HG03457 (cell line): Measurements from ENCODE around the gene AFF3.
"Not testable (repeated sequence)": the region's sequence is repeated elsewhere in the genome, so short reads cannot be mapped to it uniquely, and the experiment has no call there.

Source experiments
- ATAC-seq: cut with Tn5 transposase; IDR thresholded peaks from one replicate; pipeline ENCODE4 v1.9.1; 2021; ENCODE audit warnings: moderate number of reproducible peaks; ENCODE audit not compliant: unreplicated experiment

Gene AFF3

GRCh38 chr2:99689145-99689742, 453.1 kb downstream of the AFF3 start:
- ATAC-seq: no peak

GRCh38 chr2:99688699-99689098, 453.7 kb downstream of the AFF3 start:
- ATAC-seq: no peak

GRCh38 chr2:99682275-99683060, 459.9 kb downstream of the AFF3 start:
- no peak for ATAC-seq

DNA sequence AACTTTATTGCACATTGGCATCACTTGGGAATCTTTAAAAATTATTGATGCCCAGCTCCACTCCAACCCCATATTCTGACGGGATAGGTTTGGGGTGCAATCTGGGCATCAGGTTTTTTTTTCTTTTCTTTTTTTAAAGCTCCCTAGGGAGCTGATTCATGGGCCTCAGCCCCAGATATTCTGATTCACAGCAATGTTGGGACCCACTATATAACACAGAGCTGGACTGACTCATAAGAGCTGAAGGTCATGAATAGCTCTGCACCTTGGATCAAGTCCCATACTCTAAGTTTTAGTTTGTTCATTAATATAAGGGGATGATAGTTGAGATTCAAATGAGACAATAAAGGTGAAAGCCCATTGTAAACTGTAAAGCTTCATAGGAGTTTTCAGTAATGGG, 461.4 kb downstream of the AFF3 start:
- ATAC-seq: no peak

DNA sequence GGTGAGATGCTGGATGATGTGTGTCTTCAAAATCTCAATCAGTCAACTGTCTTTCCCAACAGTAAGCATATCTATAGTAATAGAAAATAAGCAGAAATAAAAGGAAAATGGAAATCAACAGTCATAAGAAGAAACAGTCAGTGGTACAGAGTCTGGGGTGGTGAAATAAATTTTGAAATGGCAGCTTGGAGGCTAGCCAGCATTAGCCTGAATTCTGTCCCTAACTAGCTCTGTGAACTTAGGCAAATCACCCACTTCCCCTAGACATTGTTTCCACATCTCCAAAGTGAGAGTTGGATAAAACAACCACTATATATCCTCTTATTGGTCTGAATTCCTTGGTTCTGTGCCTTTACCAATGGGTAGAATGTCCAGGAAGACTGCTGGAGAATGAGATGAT, 462.9 kb downstream of the AFF3 start:
- no peak for ATAC-seq

GRCh38 chr2:99678625-99679024, 463.8 kb downstream of the AFF3 start:
- no peak for ATAC-seq

- ATAC-seq: no peak
Observed at GRCh38 chr2:99677814-99678213, 464.6 kb downstream of the AFF3 start.

GRCh38 chr2:99675130-99675661, 467.2 kb downstream of the AFF3 start:
- ATAC-seq: no peak

GRCh38 chr2:99674090-99674489, 468.3 kb downstream of the AFF3 start:
- no peak for ATAC-seq

DNA sequence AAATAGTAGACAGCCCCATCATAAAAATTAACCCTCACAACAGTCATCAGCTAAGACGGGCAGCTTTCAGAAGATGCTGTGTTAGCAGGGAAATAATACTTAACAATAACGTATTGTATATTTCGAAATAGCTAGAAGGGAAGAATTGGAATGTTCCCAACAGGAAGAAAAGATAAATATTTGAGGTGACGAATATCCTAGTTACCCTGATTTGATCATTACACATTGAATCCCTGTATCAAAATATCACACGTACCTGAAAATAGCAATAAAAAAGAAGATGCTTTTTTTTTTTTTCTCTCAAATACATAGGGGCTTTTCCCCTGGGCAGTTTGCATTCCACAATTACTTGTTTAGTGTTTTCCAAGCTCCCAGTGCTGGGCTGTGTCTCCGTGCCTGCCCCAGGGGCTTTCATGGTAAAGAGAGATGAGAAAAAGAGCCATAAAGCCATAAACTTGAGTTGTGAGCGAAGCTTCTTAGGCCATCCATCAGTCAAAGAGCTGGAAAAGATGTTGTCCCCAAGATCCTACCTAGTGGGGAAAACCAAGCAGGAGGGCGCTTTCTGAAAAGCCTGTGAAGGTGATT, 469.5 kb downstream of the AFF3 start:
- ATAC-seq: no peak

DNA sequence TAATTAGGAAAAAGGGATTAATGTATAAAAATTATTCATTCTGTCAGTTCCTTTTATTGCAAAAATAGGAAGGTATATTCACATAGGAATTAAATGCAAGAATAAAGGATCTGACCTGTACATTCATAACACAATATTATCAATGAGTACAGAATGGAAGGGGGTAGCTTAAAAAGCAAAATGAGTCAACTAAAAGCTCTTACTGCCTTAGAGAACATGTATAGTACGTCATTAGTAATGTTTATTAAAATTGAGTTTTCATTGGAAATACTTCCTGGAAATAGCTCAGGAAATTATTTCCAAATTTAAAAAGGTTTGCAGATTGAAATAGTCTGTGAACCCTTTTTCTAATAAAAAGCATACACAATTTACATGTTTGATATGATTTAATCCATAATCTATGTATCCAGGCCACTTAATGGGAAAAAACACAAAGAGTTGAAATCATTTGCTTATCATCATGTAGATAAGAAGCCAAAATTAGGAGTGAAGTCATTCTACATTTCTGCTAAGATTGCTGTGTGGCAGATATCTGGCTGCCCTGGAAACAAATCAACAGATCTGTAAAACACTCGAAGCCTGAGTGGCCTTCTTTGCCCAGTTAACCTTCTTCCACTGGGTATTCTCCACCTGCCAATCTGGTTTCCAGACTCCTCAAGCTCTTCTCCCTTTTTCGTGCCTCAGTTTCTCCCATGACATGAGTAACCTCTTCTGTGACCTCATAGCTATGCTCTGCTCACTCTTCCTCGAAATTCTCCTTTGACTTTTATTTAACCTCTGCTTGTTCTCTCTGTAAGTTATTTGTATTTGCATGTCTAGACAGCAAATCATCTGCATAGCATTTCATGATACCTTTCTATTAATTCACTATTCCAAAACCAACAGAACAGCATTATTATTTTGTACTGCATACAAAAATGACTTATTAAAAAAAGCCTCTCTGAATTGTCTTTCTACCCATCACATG, 471.3 kb downstream of the AFF3 start:
- no peak for ATAC-seq

GRCh38 chr2:99666256-99666655, 476.1 kb downstream of the AFF3 start:
- ATAC-seq: no peak

- no peak for ATAC-seq
Observed at GRCh38 chr2:99663641-99664040, 478.7 kb downstream of the AFF3 start.

DNA sequence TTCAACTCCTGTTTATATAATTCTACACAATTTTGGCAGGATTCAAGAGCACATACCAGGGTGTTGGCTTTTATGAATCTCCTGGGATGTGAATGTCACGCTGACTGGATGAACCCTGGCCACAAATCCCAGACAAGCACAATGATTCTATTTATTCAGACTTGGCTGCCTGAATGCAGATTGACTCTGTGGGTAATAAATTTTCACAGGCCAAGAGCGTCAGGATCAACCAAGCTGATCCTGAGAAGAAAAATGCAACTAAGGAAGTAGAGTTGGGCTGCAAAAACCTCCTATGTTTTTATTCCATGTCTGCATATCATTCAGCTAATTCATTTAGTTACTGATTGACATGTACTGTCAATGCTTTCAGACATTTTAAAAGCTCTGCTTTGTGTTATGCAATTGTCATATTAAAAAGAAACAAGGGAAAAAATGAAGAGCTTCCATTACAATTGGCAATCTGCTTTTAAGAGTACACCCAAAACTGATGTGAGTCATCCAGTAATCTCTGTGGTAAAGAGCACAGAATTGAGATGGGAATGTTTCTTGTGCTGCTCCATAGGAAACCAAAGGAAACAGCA, 479.5 kb downstream of the AFF3 start:
- ATAC-seq: no peak

- not testable (repeated sequence) for ATAC-seq
Observed at GRCh38 chr2:99661761-99662160, 480.6 kb downstream of the AFF3 start.

DNA sequence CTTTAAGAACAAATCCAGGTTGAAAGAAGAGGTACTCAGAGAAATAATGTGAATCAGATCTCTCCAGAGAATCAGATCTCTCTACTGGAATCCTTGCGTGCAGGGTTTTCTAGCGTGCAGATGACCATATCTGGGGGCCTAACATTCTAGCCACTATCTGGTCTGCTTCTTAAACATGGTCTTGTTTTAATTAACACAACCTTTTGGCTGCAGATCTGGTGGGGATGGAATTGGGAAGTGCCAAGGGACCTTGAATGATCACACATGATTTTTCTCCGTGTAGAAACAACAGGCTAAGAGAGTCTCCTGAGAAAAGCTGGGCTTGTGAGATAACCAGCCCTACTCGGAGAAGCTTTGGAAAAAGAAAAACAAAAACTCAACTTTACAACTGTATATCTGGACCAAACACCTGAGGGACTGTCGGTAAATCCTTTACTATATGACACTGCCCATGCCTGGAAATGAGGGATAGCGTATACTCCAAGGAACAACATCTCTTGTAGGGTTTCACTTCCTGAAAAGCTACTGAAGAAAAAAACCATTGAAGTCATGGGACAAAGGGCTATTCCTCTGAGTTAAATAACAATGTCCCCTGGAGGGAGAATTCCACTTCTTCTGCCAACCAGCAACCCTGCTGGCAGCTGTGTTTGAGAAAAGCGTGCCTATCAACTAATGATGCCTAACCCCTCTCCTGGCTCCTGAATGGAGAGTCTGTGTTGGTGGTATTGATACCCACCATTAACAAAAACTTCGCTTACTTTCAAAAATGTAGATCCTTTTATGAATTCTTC, 481.6 kb downstream of the AFF3 start:
- ATAC-seq: no peak

DNA sequence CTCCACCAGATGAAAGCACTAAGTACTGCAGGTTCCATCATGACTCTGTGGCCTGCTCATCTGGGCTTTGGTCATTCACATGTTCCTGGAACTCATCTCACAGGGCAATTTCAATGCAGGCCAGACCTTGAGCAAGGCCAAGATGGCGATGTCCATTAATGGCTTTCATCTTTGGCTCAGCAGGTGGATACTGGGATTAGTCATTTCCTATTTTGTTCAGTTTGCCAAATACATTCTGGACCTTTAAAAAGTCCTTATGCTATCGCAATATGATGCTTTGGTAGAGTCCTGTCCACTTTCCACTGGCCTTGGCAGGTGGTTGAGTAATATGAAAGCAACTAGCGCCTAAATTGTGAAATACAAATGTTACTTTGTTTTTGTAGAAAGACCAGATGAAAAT, 482.5 kb downstream of the AFF3 start:
- ATAC-seq: no peak

- ATAC-seq: no peak
Observed at GRCh38 chr2:99657691-99658258, 484.6 kb downstream of the AFF3 start.

GRCh38 chr2:99656994-99657393, 485.4 kb downstream of the AFF3 start:
- no peak for ATAC-seq
